OCI-LY3 (cell line): ENCODE results near the gene UROC1.

Experiments used
- H2AFZ ChIP-seq: fragments of 200-600, 300-600 bp; shearing (Covaris generic); 2 replicates; pipeline ENCODE4 v1.6.0; 2014; ENCODE audit warnings: antibody characterized with exemption, low read depth, low read length
- H3K27ac ChIP-seq: fragments of 200-600, 300-600 bp; sonication (generic); 2 replicates; pipeline ENCODE4 v1.5.1; 2014; ENCODE audit warnings: mild to moderate bottlenecking, low read length, moderate library complexity, mixed read lengths
- H3K27me3 ChIP-seq: fragments of 200-600, 300-600 bp; sonication (generic); 2 replicates; pipeline ENCODE4 v1.6.1; 2014; ENCODE audit warnings: low read depth, low read length, mixed read lengths
- H3K36me3 ChIP-seq: fragments of 200-600, 300-600 bp; sonication (generic); replicated peaks from 2 replicates; pipeline ENCODE3; 2014; ENCODE audit warnings: low read depth, low read length, mixed read lengths
- H3K4me1 ChIP-seq: fragments of 300-600, 200-600 bp; sonication (generic); 2 replicates; pipeline ENCODE4 v1.6.1; 2014; ENCODE audit warnings: low read length, mixed read lengths
- H3K4me2 ChIP-seq: fragments of 200-600, 300-600 bp; sonication (generic); 2 replicates; pipeline ENCODE4 v1.6.1; 2014; ENCODE audit warnings: low read length, mixed read lengths
- H3K4me3 ChIP-seq: fragments of 300-600, 200-600 bp; sonication (generic); 2 replicates; pipeline ENCODE4 v1.5.1; 2014; ENCODE audit warnings: antibody characterized with exemption, mild to moderate bottlenecking, low read length, moderate library complexity
- H3K79me2 ChIP-seq: fragments of 300-600, 200-600 bp; shearing (Covaris generic); 2 replicates; pipeline ENCODE4 v1.6.1; 2014; ENCODE audit warnings: mild to moderate bottlenecking, low read length, mixed read lengths
- H3K9ac ChIP-seq: fragments of 300-600, 200-600 bp; shearing (Covaris generic); 2 replicates; pipeline ENCODE4 v1.6.0; 2014; ENCODE audit warnings: mild to moderate bottlenecking, low read length, moderate library complexity
- H3K9me3 ChIP-seq: fragments of 200-600, 300-600 bp; shearing (Covaris generic); 2 replicates; pipeline ENCODE4 v1.6.1; 2014; ENCODE audit warnings: low read length, mixed read lengths; ENCODE audit not compliant: insufficient read depth
- H4K20me1 ChIP-seq: fragments of 200-600, 300-600 bp; sonication (generic); 2 replicates; pipeline ENCODE4 v1.6.1; 2016; ENCODE audit warnings: low read length, mixed read lengths; ENCODE audit not compliant: insufficient read depth
- EZH2phosphoT487 ChIP-seq: fragments of 200-600 bp; shearing (Covaris generic); IDR thresholded peaks from 2 replicates; pipeline ENCODE4 v1.6.1; 2018; ENCODE audit warnings: antibody characterized with exemption, mixed run types, low read depth
- TF ChIP-seq, protein P1 (sequence below): fragments of 200-600, 300-600 bp; sonication (generic); IDR thresholded peaks from 2 replicates; pipeline ENCODE4 v1.5.1; 2014; ENCODE audit warnings: antibody characterized with exemption, low read length, low read depth

UROC1 gene

DNA sequence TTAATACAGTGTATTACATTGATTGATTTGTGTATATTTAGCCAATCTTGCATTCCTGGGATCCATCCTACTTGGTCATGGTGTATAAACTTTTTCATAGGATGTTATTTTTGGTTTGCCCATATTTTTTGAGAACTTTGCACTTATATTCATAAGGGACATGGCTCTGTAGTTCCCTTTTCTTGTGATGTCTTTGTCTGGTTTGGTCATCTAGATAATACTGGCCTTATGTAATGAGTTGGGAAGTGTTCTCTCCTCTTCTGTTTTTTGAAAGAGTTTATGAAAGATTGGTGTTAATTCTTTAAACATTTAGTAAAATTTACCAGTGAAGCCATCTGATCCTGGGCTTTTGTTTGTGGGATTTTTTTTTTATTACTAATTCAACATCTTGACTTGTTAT is 15.9 kb upstream of the UROC1 start:
- H3K27ac ChIP-seq, result no peak overlapping the region
- H3K27me3 ChIP-seq, result peaks cover 23% of the 10 kb centered on the region
- no peak for TF ChIP-seq EZH2phosphoT487
- TF ChIP-seq, protein P1, sequence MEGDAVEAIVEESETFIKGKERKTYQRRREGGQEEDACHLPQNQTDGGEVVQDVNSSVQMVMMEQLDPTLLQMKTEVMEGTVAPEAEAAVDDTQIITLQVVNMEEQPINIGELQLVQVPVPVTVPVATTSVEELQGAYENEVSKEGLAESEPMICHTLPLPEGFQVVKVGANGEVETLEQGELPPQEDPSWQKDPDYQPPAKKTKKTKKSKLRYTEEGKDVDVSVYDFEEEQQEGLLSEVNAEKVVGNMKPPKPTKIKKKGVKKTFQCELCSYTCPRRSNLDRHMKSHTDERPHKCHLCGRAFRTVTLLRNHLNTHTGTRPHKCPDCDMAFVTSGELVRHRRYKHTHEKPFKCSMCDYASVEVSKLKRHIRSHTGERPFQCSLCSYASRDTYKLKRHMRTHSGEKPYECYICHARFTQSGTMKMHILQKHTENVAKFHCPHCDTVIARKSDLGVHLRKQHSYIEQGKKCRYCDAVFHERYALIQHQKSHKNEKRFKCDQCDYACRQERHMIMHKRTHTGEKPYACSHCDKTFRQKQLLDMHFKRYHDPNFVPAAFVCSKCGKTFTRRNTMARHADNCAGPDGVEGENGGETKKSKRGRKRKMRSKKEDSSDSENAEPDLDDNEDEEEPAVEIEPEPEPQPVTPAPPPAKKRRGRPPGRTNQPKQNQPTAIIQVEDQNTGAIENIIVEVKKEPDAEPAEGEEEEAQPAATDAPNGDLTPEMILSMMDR, result no peak
- H4K20me1 ChIP-seq, result no peaks in the 10 kb centered on the region
- H3K4me2 ChIP-seq, result no peak overlapping the region
- H3K79me2 ChIP-seq, result no peaks in the 10 kb centered on the region
- H3K4me1 ChIP-seq, result no peaks in the 10 kb centered on the region
- H3K9me3 ChIP-seq, result no peaks in the 10 kb centered on the region
- no peaks in the 10 kb centered on the region for H3K36me3 ChIP-seq
- H2AFZ ChIP-seq, result no peak overlapping the region
- H3K9ac ChIP-seq, result no peak overlapping the region
- H3K4me3 ChIP-seq, result no peak overlapping the region

DNA sequence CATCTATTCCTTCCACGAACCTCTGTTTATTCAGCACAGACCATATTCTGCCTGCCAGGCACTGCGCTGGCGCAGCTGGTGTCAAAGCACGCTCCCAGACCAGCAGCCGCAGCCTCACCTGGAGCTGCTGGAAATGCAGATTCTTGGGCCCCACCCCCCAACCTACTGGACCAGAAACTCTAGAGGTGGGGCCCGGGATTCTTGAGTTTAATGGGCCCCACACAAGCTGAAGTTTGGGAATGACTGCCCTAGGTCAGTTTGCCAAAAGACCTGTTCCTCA is 13.4 kb upstream of the UROC1 start:
- H2AFZ ChIP-seq, result no peak overlapping the region
- no peaks in the 10 kb centered on the region for H3K79me2 ChIP-seq
- H3K9ac ChIP-seq, result no peak overlapping the region
- H3K36me3 ChIP-seq, result no peaks in the 10 kb centered on the region
- H3K27me3 ChIP-seq, result peaks cover 23% of the 10 kb centered on the region
- H3K9me3 ChIP-seq, result no peaks in the 10 kb centered on the region
- no peak overlapping the region for H3K4me3 ChIP-seq
- no peaks in the 10 kb centered on the region for H3K4me1 ChIP-seq
- H3K27ac ChIP-seq, result no peak overlapping the region
- no peak for TF ChIP-seq EZH2phosphoT487
- TF ChIP-seq, protein P1, result no peak
- H4K20me1 ChIP-seq, result no peaks in the 10 kb centered on the region
- H3K4me2 ChIP-seq, result no peak overlapping the region

DNA sequence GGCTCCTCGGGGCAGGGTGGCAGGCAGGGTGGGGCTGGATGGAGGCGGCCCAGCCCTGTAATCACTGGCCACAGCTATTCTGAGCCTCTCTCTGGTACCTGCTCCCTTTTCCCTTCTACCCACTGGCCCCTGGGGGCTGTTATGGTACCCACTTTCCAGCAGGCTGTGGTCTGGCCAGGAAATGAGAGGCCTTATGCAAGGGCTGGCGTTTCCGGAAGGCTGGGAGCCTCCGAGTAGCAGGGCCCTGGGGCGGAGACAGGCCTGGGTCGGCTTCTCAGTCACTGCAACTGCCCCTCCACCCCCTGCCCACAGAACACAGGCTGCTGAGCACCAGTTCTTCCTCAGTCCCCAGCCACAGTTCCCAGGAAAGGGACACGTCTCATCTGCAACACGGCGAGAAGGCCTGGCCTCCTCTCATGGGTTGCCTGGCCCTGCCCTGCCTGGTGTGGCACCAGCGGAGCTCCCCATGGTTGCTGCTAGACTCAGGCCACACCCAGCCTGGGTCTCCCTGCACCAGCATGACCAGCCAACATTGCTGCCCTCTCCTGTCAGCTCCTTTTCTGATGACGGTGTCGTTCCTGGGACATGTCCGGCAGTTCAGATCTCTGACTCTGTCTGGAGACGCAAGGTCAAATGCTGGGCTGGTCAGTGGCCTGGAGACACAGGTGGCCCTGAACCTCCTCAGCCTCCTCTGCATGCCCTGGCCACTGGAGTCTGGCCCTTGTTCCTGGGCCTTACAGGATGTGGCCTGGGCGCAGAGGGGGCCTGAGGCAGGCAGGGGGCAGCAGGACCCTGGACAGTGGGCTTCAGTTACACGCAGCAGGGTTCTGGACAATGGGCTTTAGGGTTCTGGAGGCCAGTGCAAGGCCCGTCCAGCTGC is 12.8 kb upstream of the UROC1 start:
- H3K27ac ChIP-seq, result no peak overlapping the region
- H3K4me3 ChIP-seq, result no peak overlapping the region
- no peak overlapping the region for H3K9ac ChIP-seq

DNA sequence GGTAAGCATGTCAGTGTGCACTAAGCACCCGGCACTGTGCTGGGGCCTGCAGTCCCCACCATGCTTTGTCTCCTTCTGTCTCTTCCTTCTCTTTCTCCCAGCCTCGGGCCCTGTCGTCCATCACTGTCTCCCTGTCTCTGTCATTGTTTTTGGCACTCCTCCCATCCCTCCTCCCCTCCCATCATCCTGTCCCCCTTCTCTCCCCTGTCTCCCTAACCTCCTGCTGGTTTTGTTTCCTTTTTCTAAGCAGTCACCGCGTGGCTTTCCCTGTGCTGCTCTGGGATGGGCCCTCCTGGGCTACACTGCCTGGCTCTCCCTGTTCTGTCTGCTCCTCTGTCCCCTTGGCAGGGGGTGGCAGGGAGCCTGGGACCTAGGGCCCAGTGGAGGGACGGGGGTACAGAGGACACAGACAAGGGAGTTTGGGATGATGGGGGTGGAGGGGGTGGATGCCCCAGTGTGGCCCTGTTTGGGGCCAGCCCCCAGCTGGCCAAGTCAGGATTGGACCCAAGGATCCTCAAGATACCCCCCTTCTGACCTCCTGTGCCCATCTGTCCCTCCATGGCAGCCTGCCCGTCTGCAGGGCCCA is 12.1 kb upstream of the UROC1 start:
- Histone ChIP-seq H3K9ac (no peak overlapping the region), H3K36me3 (no peaks in the 10 kb centered on the region), H3K79me2 (no peaks in the 10 kb centered on the region), H3K4me1 (no peaks in the 10 kb centered on the region), H4K20me1 (no peaks in the 10 kb centered on the region), H3K27me3 (peaks cover 23% of the 10 kb centered on the region), H3K9me3 (no peaks in the 10 kb centered on the region), H3K4me2 (no peak overlapping the region), H3K4me3 (no peak overlapping the region), H2AFZ (no peak overlapping the region), H3K27ac (no peak overlapping the region)
- TF ChIP-seq, protein P1, result no peak
- no peak for TF ChIP-seq EZH2phosphoT487

More for the DNA sequence above, 12.8 kb upstream of the UROC1 start:
- TF ChIP-seq, protein P1, result no peak
- TF ChIP-seq EZH2phosphoT487, result no peak
- no peak overlapping the region for H2AFZ ChIP-seq
- H3K9me3 ChIP-seq, result no peaks in the 10 kb centered on the region
- no peaks in the 10 kb centered on the region for H4K20me1 ChIP-seq
- peaks cover 23% of the 10 kb centered on the region for H3K27me3 ChIP-seq
- H3K36me3 ChIP-seq, result no peaks in the 10 kb centered on the region
- no peaks in the 10 kb centered on the region for H3K4me1 ChIP-seq
- H3K79me2 ChIP-seq, result no peaks in the 10 kb centered on the region
- no peak overlapping the region for H3K4me2 ChIP-seq
